HepG2 (cell line): ENCODE data around the gene SLCO4A1. TPM values are rescaled to one million over a fixed set of nuclear protein-coding genes. Genes with fewer than 3 reads are reported as not detected.

Source experiments
- DDIT3 ChIP-seq: sonication (generic); formaldehyde crosslinking; IDR thresholded peaks from 2 replicates; pipeline ENCODE4 v1.4.0; 2020; ENCODE audit warnings: mild to moderate bottlenecking, missing genetic modification reagents
- DNMT3B ChIP-seq: conservative IDR thresholded peaks from 2 replicates; pipeline ENCODE4 v1.6.1; 2016; ENCODE audit warnings: missing biosample characterization, control low read depth
- ELF3 ChIP-seq: IDR thresholded peaks from 2 replicates; pipeline ENCODE4 v1.6.1; 2016; ENCODE audit warnings: missing genetic modification reagents, missing compliant biosample characterization
- FOXA1 ChIP-seq, 2 experiments: fragments of 450-650 bp in 1 of 2; sonication (generic) in 1 of 2; formaldehyde crosslinking in 1 of 2; IDR thresholded peaks; 2 replicates each; pipeline versions ENCODE4 v1.4.0 to v1.6.1; 2016 to 2020; ENCODE audit warnings: missing genetic modification reagents in 1 of 2
- ISX ChIP-seq: sonication (generic); formaldehyde crosslinking; conservative IDR thresholded peaks from 2 replicates; pipeline ENCODE4 v1.5.0; 2020; ENCODE audit warnings: missing genetic modification reagents
- JUNB ChIP-seq: sonication (generic); formaldehyde crosslinking; IDR thresholded peaks from 2 replicates; pipeline ENCODE4 v1.8.0; 2022; ENCODE audit warnings: missing genetic modification reagents, mild to moderate bottlenecking, borderline replicate concordance
- KLF13 ChIP-seq: sonication (generic); formaldehyde crosslinking; IDR thresholded peaks from 2 replicates; pipeline ENCODE4 v1.4.0; 2020; ENCODE audit warnings: mild to moderate bottlenecking, missing genetic modification reagents
- MAZ ChIP-seq, 2 experiments: sonication (generic) in 1 of 2; formaldehyde crosslinking in 1 of 2; IDR thresholded peaks; 2 replicates each; pipeline versions ENCODE4 v1.5.0 to v1.6.1; 2012 to 2020; ENCODE audit warnings: low read depth in 2 of 2, mild to moderate bottlenecking in 2 of 2, borderline replicate concordance in 1 of 2, improper control_type of control experiment in 1 of 2, low read length in 1 of 2, missing genetic modification reagents in 1 of 2, moderate library complexity in 1 of 2
- MEF2D ChIP-seq: sonication (generic); formaldehyde crosslinking; IDR thresholded peaks from 2 replicates; pipeline ENCODE4 v1.5.1; 2020; ENCODE audit warnings: mild to moderate bottlenecking, missing genetic modification reagents
- MTA1 ChIP-seq: sonication (generic); formaldehyde crosslinking; IDR thresholded peaks from 2 replicates; pipeline ENCODE4 v1.4.0; 2020; ENCODE audit warnings: missing genetic modification reagents, mild to moderate bottlenecking, borderline replicate concordance
- MYC ChIP-seq: sonication (generic); formaldehyde crosslinking; IDR thresholded peaks from 2 replicates; pipeline ENCODE4 v1.9.0; 2021; ENCODE audit warnings: missing genetic modification reagents, borderline replicate concordance
- NFE2L1 ChIP-seq: sonication (generic); formaldehyde crosslinking; IDR thresholded peaks from 2 replicates; pipeline ENCODE4 v1.4.0; 2020; ENCODE audit warnings: missing genetic modification reagents, mild to moderate bottlenecking, borderline replicate concordance
- PCBP1 ChIP-seq: fragments of 200-400 bp; formaldehyde crosslinking; IDR thresholded peaks from 2 replicates; pipeline ENCODE4 v1.6.1; 2017; ENCODE audit warnings: mild to moderate bottlenecking, low read depth, low read length, borderline replicate concordance
- POLR2AphosphoS2 ChIP-seq: IDR thresholded peaks from 2 replicates; pipeline ENCODE4 v1.6.1; 2011; ENCODE audit warnings: low read depth, low read length, improper control_type of control experiment
- RXRB ChIP-seq: IDR thresholded peaks from 2 replicates; pipeline ENCODE4 v1.6.1; 2016; ENCODE audit warnings: borderline replicate concordance, missing genetic modification reagents, missing compliant biosample characterization
- SNAPC2 ChIP-seq: sonication (generic); formaldehyde crosslinking; IDR thresholded peaks from 2 replicates; pipeline ENCODE4 v1.8.1; 2022; ENCODE audit warnings: mild to moderate bottlenecking, missing genetic modification reagents
- YY1 ChIP-seq: IDR thresholded peaks from 2 replicates; pipeline ENCODE4 v1.6.1; 2011; ENCODE audit warnings: low read length, low read depth, moderate library complexity, mild to moderate bottlenecking; ENCODE audit not compliant: insufficient read depth, insufficient replicate concordance
- ZBTB33 ChIP-seq: sonication (generic); formaldehyde crosslinking; IDR thresholded peaks from 2 replicates; pipeline ENCODE4 v1.4.0; 2020; ENCODE audit warnings: missing genetic modification reagents
- ZFYVE20 ChIP-seq: sonication (generic); formaldehyde crosslinking; IDR thresholded peaks from 2 replicates; pipeline ENCODE4 v1.8.0; 2023; ENCODE audit warnings: low read depth, mild to moderate bottlenecking, moderate library complexity, missing genetic modification reagents, borderline replicate concordance
- ZKSCAN8 ChIP-seq: IDR thresholded peaks from 2 replicates; pipeline ENCODE4 v1.6.1; 2016; ENCODE audit warnings: borderline replicate concordance, missing genetic modification reagents, missing compliant biosample characterization
- ZMYM2 ChIP-seq: sonication (generic); formaldehyde crosslinking; IDR thresholded peaks from 2 replicates; pipeline ENCODE4 v1.8.0; 2022; ENCODE audit warnings: mild to moderate bottlenecking, missing genetic modification reagents
- ZNF530 ChIP-seq: sonication (generic); formaldehyde crosslinking; IDR thresholded peaks from 2 replicates; pipeline ENCODE4 v1.5.0; 2020; ENCODE audit warnings: low read depth, mild to moderate bottlenecking, missing genetic modification reagents
- ZNF546 ChIP-seq: sonication (generic); formaldehyde crosslinking; conservative IDR thresholded peaks from 2 replicates; pipeline ENCODE4 v1.8.1; 2023; ENCODE audit warnings: mild to moderate bottlenecking, missing genetic modification reagents
- ZNF777 ChIP-seq: sonication (generic); formaldehyde crosslinking; IDR thresholded peaks from 2 replicates; pipeline ENCODE4 v1.4.0; 2020; ENCODE audit warnings: missing genetic modification reagents
- ZNF788 ChIP-seq: sonication (generic); formaldehyde crosslinking; IDR thresholded peaks from 2 replicates; pipeline ENCODE4 v1.5.0; 2020; ENCODE audit warnings: mild to moderate bottlenecking, missing genetic modification reagents, borderline replicate concordance
- ZNF850 ChIP-seq: sonication (generic); formaldehyde crosslinking; conservative IDR thresholded peaks from 2 replicates; pipeline ENCODE4 v1.9.0; 2021; ENCODE audit warnings: mild to moderate bottlenecking, missing genetic modification reagents
- ZSCAN31 ChIP-seq: sonication (generic); formaldehyde crosslinking; IDR thresholded peaks from 2 replicates; pipeline ENCODE4 v1.5.0; 2020; ENCODE audit warnings: low read depth, mild to moderate bottlenecking, missing genetic modification reagents
- polyA plus RNA-seq, 8 experiments: library from polyadenylated mRNA; depleted of rRNA in 3 of 8; stranded (reverse) in 7 of 8; unstranded in 1 of 8; fragments of >200 nt; fragmentation: Illumina TruSeq in 4 of 8; extraction: Trizol in 4 of 8; gene quantifications; 2 replicates each; pipeline versions ENCODE4 v1.2.1 to v1.2.3, GENCODE V29; 2011 to 2016; ENCODE audit warnings: low read depth in 4 of 8, missing spikeins in 1 of 8, mixed read lengths in 1 of 8; ENCODE audit not compliant: insufficient read depth in 1 of 8
- total RNA-seq, 5 experiments: library from RNA; depleted of rRNA; stranded (reverse); fragments of >200 nt; fragmentation: Illumina TruSeq; extraction: Trizol; gene quantifications; 2 replicates each; pipeline ENCODE4 v1.2.3, GENCODE V29; 2016; ENCODE audit warnings: low read depth in 1 of 5
- TF ChIP-seq, protein P1 (sequence below): sonication (generic); formaldehyde crosslinking; conservative IDR thresholded peaks from 2 replicates; pipeline ENCODE4 v1.8.0; 2022; ENCODE audit warnings: low read depth, missing genetic modification reagents

SLCO4A1 gene
- total and polyA plus RNA-seq, 2 of the 13 experiments (the other 11 are each of a cell fraction or from before 2014, with no cell fraction given) = 55.5 to 112 TPM

GRCh38 chr20:62638055-62638570 is 4.2 kb upstream of the SLCO4A1 start (continued):
- TF ChIP-seq DNMT3B (CRISPR knock-in tag) (no peak), DDIT3 (CRISPR knock-in tag) (no peak), RXRB (CRISPR knock-in tag) (no peak; the same call in 1 of the 2 replicates), ZNF777 (CRISPR knock-in tag) (no peak), MYC (CRISPR knock-in tag) (peak; percentile 35; the same call in 1 of the 2 replicates), ZBTB33 (CRISPR knock-in tag) (no peak), ZNF530 (CRISPR knock-in tag) (no peak), ZNF850 (CRISPR knock-in tag) (0 out of 2 replicates have a peak, but pooled peaks have one; percentile 12), PCBP1 (no peak), MEF2D (no peak), MTA1 (no peak; the same call in 1 of the 2 replicates), KLF13 (CRISPR knock-in tag) (no peak; the same call in 1 of the 2 replicates), ZFYVE20 (CRISPR knock-in tag) (no peak), ZSCAN31 (CRISPR knock-in tag) (no peak), ISX (CRISPR knock-in tag) (no peak), ZNF546 (no peak), ZNF788 (CRISPR knock-in tag) (peak; percentile 57; the same call in 1 of the 2 replicates), ZMYM2 (CRISPR knock-in tag) (peak; percentile 54; the same call in 1 of the 2 replicates), ZKSCAN8 (CRISPR knock-in tag) (no peak), FOXA1 (IDR thresholded peaks at IDR 0.05) (no peak), FOXA1 (CRISPR knock-in tag; IDR thresholded peaks at IDR 0.05) (no peak), NFE2L1 (CRISPR knock-in tag) (no peak), SNAPC2 (no peak), POLR2AphosphoS2 (no peak), JUNB (CRISPR knock-in tag) (no peak), ELF3 (CRISPR knock-in tag) (no peak), MAZ (IDR thresholded peaks at IDR 0.05; ENCODE audit: borderline replicate concordance, low read depth, low read length) (no peak), MAZ (CRISPR knock-in tag; IDR thresholded peaks at IDR 0.05; ENCODE audit: low read depth) (no peak), YY1 (no peak)
- TF ChIP-seq, protein P1, sequence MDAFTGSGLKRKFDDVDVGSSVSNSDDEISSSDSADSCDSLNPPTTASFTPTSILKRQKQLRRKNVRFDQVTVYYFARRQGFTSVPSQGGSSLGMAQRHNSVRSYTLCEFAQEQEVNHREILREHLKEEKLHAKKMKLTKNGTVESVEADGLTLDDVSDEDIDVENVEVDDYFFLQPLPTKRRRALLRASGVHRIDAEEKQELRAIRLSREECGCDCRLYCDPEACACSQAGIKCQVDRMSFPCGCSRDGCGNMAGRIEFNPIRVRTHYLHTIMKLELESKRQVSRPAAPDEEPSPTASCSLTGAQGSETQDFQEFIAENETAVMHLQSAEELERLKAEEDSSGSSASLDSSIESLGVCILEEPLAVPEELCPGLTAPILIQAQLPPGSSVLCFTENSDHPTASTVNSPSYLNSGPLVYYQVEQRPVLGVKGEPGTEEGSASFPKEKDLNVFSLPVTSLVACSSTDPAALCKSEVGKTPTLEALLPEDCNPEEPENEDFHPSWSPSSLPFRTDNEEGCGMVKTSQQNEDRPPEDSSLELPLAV (CRISPR knock-in tag) = no peak
